ENCODE measurements around the gene MORF4L1. TPM values are rescaled to one million over a fixed set of nuclear protein-coding genes. Genes with fewer than 3 reads are reported as not detected.
A peak's percentile ranks its signal among the peaks of the same experiment; 100 is the strongest.
"Not testable (repeated sequence)": the region's sequence is repeated elsewhere in the genome, so short reads cannot be mapped to it uniquely, and the experiment has no call there.

MORF4L1 gene
- total RNA-seq, 1 donor = 480 TPM

- DNase-seq (ENCODE audit: low read depth) = no peak
- no peak for TF ChIP-seq CTCF (IDR thresholded peaks at IDR 0.05; ENCODE audit: insufficient read depth, low read depth, low read length)
- no peak overlapping the region for H3K4me3 ChIP-seq (ENCODE audit: low read depth, low read length)
Observed at GRCh38 chr15:78895471-78895870, 22.8 kb downstream of the MORF4L1 start.

DNA sequence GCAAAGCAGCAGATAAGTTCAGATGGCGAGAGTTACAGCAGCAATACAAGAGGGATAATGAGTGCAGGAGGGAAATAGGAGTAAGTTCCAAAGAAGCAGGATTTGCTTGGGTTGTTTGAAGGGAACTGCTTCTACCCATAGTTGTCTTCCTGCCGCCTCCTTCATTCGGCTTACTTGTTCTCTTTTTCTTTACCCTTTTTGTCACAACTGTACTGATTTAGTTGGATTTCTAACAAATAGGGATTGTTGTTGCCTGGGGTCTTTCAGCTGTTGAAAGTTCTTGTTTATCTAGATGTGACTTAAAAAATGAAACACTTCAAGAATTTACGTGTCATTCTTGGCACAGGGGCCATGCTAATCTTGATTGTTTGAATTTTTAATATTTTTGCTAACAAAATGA, 25.9 kb downstream of the MORF4L1 start:
- no peak for TF ChIP-seq CTCF (IDR thresholded peaks at IDR 0.05; ENCODE audit: insufficient read depth, low read depth, low read length)
- no peak for DNase-seq (ENCODE audit: low read depth)

DNA sequence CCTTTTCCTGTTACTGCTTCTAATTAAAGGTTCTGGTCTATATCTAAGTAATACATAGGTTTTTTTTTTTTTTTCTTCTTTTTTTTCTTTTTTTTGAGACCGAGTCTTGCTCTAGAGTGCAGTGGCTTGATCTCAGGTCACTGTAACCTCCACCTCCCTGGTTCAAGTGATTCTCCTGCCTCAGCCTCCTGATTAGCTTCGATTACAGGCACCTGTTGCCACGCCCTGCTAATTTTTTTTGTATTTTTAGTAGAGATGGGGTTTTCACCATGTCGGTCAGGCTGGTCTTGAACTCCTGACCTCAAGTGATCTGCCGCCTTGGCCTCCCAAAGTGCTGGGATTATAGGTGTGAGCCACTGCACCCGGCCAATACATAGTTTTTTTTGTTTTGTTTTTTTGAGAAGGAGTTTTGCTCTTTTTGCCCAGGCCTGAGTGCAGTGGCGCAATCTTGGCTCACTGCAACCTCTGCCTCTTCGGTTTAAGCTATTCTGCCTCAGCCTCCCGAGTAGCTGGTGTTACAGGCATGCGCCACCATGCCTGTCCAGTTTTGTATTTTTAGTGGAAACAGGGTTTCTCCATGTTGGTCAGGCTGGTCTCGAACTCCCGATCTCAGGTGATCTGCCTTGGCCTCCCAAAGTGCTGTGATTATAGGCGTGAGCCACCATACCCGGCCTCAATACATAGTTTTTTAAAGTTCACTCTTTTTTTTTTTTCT, 28.3 kb downstream of the MORF4L1 start:
- not testable (repeated sequence) for DNase-seq (ENCODE audit: low read depth); H3K4me3 ChIP-seq (ENCODE audit: low read depth, low read length)

More for the DNA sequence above, 25.9 kb downstream of the MORF4L1 start:
- H3K4me3 ChIP-seq (ENCODE audit: low read depth, low read length) = no peak overlapping the region

DNA sequence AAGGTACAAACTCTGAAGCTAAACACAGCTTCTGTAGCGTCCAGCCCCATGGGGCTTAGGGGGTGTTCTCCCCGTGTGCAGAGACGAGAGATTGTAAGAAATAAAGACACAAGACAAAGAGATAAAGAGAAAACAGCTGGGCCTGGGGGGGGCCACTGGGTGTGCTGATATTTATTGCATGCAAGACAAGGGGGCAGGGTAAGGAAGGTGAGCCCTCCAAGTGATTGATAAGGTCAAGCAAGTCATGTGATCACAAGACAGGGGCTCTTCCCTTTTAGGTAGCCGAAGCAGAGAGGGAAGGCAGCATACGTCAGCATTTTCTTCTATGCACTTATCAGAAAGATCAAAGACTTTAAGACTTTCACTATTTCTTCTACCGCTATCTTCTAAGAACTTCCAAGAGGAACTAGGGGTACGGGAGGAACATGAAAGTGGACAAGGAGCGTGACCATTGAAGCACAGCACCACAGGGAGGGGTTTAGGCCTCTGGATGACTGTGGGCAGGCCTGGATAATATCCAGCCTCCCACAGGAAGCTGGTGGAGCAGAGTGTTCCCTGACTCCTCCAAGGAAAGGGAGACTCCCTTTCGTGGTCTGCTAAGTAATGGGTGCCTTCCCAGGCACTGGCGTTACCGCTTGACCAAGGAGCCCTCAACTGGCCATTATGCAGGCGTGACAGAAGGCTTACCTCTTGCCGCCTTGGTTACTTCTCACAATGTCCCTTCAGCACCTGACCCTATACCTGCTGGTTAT, 29.8 kb downstream of the MORF4L1 start:
- not testable (repeated sequence) for H3K4me3 ChIP-seq (ENCODE audit: low read depth, low read length)
- DNase-seq (ENCODE audit: low read depth) = peak; percentile 76

DNA sequence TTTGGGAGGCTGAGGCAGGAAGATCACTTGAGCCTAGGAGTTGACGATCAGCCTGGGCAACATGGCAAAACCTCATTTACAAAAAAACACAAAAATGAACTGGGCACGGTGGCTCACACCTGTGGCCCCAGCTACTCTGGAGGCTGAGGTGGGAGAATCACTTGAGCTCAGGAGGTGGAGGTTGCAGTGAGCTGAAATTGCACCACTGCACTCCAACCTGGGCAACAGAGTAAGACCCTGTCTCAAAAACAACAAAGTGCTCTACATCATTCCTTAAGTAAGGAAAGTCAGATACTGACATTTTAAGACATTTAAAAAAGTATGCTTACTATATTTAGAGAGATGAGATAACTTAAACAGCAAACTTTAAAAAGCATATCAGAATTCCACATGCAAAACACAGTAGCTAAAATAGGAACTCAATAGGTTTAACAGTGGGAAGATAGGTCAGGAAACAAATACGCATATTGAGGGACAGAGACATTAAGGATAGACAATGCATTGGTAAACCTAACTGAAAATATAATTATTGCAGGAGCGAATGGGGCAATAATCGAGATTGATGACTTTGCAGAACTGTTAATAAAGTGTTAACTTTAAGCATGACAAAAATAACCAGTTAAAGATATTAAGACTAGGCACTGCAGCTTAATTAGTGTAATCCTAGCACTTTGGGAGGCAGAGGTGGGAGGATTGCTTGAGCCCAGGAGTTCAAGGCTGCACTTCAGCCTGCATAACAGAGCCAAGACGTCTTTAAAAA, 32.1 kb downstream of the MORF4L1 start:
- no peak overlapping the region for H3K4me3 ChIP-seq (ENCODE audit: low read depth, low read length)
- no peak for TF ChIP-seq CTCF (IDR thresholded peaks at IDR 0.05; ENCODE audit: insufficient read depth, low read depth, low read length)
- no peak for DNase-seq (ENCODE audit: low read depth)

DNA sequence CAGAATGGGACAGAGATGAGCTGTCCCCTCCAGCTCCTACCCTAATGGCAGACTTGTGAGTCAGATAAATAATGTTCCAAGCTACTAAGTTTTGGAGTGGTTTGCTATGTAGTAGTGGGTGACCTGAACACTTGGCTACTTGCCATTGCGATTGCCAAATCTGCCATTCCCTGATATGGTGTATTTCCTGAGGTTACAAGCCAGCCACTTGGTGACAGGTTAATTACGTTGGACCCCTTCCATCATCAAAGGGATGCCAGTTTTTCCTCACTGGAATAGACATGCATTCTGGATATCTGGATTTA, 33.6 kb downstream of the MORF4L1 start:
- DNase-seq (ENCODE audit: low read depth) = peak; percentile 84
- no peak for TF ChIP-seq CTCF (IDR thresholded peaks at IDR 0.05; ENCODE audit: insufficient read depth, low read depth, low read length)
- no peak overlapping the region for H3K4me3 ChIP-seq (ENCODE audit: low read depth, low read length)

GRCh38 chr15:78907577-78907976, 34.9 kb downstream of the MORF4L1 start:
- DNase-seq (ENCODE audit: low read depth) = peak; percentile 24
- TF ChIP-seq CTCF (IDR thresholded peaks at IDR 0.05; ENCODE audit: insufficient read depth, low read depth, low read length) = peak; percentile 31
- no peak overlapping the region for H3K4me3 ChIP-seq (ENCODE audit: low read depth, low read length)
